ENCODE measurements around the gene DUOXA1.

DUOXA1 gene, protein sequence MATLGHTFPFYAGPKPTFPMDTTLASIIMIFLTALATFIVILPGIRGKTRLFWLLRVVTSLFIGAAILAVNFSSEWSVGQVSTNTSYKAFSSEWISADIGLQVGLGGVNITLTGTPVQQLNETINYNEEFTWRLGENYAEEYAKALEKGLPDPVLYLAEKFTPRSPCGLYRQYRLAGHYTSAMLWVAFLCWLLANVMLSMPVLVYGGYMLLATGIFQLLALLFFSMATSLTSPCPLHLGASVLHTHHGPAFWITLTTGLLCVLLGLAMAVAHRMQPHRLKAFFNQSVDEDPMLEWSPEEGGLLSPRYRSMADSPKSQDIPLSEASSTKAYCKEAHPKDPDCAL

DNA sequence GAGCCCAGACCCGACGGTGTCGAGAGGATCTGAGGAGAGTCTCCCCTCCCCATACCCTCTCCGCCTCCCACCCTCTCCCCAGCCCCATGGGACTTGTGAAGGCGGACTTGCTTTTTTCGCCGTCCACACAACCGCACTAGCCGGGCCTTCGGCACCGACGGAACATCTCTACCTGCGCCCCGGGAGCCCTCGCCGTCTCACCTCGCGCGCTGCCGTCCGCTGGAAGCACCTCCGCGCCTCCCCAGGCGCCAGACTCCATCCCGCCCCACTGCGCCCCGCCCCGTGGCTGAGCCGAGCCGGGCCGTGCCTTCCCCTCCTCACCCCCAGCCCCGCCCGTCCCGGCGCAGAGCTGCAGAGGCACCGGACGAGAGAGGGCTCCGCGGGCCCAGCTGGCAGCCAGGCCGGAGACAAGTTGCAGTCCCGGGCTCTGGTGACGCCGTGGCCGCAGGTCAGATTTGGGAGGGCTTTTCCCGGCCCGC, at the start of gene DUOXA1, which contains the start of gene DUOX1:
DUOXA1 (minus strand) TSS at position 229 of the 479 bp plus-strand sequence. CDS start 6,865 bp downstream, outside the sequence.
DUOX1 (plus strand) TSS at position 344 of the 479 bp plus-strand sequence. CDS start 1,973 bp downstream, outside the sequence.
- no peak for DNase-seq

DNA sequence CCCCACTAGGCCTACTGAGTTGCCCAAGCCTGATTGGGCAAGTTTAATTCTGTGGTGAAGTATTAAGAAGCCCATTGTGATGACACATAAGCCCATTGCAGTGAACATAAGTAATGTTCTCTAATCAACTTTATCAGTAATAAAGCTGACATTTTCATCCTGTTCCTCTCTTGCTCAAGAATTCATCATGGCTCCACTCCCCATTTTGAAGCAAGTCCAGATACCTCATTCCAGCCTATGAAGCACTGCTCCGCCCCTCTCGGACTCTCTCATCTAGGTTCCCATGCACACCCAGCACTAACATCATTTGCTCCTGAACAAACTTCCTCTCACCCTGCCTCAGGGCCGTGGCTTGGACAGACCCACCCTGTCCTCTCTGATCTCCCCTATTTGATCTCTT, 47.6 kb upstream of the DUOXA1 start:
- no peak for DNase-seq

DNA sequence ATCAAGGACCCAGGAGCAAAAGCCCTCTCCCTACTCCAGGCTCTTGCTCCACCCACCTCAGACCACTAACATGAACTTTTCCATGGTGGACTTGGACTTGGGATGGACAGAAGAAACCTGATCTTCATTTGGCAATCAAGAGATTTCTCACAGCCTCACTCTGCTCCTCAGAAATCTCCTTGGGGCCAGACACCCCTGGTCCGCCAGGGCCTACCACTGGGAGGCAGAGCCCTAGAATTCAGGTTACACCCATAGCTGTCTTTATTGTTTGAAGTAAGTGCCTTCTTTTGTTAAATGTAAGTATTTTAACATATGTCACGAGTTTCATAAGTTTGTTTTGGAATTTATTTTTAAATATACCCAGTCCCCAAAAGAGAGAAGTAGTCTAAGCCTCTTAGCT, 44.9 kb upstream of the DUOXA1 start:
- DNase-seq = no peak

DNA sequence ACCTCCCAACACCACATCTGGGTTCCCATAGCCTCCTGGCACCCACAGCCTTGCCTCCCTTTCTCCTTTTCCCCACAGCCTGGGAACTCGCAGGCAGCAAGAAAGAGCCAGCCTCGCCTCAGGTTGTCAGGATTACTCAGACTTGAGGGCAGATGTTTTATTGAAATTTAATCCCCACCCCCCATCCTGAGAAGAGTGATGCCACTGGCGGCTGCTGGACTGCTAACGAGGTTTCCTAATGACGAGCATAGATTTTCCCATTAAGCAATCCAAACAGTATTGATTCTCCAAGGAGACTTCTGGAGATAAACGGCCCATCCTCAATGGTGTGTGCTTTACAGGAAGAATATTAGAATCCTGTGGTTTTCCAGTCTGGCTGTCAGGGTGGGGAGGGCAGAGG, 44.4 kb upstream of the DUOXA1 start:
- DNase-seq = peak; percentile 90

DNA sequence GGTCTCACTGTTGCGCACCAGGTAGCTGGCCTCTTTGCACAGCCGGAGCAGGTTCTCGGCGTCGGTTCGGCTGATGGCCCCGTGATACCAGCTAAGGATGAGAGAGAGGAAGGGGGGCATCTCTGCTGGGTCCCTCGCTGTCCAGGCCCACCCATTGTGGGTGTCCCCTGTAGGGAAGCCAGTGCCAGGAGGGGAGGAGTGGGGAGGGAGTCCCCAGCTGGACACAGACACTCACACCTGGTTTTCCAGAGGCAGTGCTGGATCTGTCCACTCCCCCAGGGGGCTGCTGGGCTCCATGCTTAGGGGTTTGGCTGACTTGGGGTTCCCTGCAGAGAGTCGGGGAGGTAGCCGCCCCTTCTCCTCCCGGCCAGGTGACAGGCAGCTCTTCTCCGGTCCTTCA, 42.2 kb upstream of the DUOXA1 start:
- DNase-seq = no peak

DNA sequence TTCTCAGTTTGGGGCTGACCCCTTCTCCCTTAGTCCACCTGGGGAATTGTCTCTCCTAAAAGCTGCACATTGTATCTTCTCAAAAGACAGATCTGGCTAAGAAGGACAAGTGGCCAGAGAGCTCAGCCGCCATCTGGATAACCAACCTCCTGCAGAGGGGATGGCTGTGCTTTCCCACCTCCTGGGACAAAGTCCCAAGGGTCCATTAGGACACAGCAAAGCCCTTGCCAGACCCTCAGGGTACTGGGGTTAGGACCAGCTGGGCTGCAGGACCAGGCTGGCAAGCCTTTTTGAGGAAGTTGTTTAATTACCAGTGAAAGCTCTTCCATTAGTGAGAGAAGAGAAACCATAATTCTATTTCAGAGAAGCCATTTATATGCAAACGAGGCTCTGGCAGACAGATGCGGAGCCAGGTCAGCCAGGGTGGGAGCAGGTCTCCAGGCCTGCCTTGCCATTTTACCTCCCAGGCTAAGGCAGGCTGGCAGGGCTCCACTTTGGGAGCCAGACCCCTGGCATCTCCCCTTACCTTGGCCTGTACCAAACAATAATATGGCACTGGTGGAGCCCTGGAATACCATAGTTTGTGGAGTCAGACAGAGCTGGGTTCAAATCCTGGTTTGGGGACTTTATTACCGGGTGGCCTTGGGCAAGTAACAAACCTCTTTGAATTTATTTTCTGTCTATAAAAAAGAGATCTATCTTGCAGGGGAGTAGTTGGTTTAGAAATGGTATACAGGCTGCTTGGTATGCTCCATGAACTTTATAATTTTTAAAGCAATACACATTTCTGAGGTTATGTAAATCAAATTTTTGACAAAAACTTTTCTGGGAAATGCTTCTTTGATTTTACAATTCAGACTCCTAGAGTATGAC, 40.2 kb upstream of the DUOXA1 start:
- no peak for DNase-seq

DNA sequence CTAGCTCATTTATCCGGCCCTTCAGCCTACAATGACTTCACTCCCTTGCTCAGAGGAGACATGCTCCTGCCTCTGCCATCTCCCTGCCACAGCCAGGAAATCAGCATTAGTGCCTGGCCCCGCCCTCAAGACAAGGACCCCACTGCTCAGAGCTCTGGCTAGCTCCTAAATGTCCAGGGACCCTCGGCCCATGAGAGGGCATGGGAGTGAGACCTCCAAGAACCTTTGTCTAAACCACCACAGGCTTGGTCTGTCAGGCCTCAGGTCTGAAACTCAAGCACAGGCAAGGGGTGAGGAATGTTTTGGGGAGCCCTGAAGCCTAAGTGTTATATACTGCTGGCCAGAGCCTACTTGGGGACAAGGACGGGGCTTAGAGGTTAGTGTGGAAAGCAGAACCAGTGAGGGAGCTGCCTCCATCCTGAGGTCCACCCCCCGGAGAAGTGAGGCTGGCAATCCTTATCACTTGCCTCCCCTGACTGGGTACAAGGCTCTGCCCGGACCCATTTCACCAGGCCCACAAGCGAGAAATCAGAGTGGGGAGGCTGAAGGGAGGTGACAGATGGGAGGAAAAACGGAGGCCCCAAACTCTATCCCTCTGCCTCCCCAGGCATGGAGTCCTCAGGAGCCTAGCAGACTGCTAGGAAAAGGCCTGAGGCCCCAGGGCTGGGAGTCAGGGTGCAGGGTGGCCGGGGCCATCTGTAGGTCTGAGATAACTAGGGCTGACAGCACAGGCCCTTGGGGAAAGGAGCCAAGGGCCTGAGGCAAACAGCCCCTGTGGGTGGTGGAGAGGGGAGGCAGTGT, 39.3 kb upstream of the DUOXA1 start:
- no peak for DNase-seq

DNA sequence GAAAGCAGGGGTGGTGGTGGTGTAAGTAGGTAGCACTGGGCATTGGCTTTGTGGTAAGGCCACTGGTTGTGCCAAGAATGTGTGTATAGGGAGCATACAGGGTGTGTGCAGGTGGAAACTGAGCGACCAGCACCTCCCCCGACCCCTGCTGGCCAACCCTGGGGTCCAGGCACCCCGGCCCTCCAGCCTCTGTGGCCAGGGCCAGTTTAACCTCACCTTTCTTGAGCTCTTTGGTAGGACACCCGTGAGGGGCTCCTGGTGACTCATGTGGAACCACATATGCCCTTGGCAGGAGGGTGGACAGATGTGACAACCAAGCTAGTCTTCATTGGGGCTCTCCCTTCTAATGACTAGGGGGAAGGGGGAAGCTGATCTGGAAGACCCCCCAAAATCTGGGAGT, 38.6 kb upstream of the DUOXA1 start:
- DNase-seq = no peak

DNA sequence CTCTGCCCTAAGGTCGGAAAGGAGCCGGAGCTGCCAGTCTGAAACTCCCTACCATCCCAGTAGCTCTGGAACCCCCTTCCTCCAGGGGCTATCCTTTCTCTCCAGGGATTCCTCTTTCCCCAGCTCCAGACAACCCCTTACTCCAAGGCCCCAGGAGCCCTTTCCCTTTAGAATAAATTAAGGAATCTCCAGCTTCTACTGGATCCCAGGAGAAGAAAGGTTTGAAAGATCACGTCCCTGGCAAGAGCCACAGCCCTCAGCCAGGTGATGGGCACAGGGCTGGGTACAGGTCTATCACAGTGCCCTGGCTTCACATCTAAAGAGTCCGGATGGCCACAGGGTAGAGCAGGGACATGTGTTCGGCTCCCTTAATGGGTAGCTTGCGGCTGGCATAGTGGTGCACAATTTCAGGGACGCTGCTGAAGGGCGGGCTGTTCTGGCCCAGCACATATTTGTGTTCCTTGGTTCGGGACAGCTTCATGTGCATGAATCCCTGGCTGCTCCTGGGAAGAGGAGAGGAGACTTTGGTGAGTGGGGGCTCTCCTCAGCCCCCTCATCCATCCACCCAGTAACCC, 38.0 kb upstream of the DUOXA1 start:
- DNase-seq = no peak

DNA sequence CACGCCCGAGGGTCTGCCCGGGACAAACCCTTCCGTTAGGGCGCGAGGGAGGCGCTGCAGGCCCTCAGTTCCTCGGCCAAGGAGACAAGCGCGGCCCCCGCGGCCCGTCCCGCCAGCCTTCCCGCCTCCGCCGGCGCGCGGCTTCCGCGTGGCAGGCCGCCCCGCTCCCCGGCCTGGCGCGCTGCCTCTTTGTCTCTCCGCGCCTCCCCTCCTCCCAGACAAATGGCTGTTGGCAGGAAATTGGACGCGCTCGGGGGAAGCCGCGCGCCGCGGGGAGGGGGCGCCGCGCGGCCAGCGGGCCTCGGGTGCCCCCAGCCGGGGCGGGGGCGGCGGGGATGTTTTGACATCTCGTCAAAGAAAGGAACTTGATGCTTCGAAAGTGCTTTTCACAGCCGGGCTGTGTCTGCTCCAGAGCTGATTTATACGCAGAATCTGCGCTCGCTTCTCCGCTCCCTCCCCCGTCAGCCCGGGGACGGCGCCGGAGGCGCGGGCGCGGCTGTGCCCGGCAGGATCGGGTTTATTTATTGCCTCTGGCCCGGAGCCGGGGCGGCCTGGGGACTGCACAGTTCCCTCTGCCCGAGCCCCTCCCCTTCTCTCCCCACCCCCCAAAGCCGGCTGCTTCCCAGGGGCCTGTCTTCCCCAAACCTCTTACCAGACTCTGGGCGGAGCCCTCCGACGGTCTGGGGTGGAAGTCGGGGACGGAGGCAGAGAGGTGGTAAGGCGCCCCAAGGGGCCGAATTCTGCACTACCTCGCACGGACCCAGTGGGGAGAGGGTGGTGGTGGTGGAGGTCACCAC, 37.4 kb upstream of the DUOXA1 start:
- DNase-seq = peak; percentile 88

DNA sequence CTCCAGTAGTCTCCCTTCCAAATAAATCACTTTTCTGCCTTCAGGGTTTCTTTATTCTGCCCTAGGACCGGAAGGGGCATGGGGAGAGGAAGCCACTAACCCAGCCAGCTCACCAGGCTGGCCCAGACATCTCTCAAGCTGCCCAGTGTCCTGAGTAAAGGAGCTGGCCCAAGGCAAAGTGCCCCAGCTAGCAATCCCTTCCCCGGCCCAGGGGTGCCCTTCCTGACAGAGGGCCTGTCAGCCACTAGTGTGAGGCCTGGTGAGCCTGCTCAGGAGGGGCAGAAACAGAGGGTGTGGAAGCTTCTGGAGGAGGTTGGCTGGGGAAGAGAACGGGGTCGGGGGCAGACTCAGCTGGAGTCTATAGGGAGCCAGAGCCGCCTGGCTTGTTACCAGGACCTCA, 35.9 kb upstream of the DUOXA1 start:
- no peak for DNase-seq

DNA sequence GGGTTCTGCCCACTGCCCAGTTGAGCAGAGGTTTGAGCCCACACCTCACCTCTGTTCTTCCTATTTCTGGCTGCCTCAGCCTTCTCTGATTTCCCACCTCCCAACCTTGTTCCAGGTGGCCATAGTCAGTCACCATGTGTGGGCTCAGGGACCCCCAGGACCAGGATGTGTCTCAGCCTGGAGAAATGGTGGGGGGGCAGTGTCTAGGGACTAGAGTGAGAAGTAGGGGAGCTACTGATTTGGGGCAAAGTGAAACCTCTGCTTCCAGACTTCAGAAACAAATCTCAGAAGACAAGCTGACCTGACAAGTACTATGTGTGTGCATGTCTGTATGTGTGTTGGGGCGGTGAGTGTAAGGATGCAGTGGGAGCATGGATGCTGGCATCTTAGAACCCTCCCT, 35.2 kb upstream of the DUOXA1 start:
- no peak for DNase-seq

DNA sequence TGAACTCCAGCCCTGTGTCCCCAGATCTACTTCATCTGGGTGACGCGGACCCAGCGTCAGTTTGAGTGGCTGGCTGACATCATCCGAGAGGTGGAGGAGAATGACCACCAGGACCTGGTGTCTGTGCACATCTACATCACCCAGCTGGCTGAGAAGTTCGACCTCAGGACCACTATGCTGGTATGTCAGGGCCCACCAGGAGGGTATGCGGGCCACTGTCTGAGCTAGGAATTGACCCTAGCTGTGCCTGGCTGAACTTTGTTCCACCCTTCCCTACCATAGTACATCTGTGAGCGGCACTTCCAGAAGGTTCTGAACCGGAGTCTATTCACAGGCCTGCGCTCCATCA, 33.8 kb upstream of the DUOXA1 start:
- DNase-seq = no peak

DNA sequence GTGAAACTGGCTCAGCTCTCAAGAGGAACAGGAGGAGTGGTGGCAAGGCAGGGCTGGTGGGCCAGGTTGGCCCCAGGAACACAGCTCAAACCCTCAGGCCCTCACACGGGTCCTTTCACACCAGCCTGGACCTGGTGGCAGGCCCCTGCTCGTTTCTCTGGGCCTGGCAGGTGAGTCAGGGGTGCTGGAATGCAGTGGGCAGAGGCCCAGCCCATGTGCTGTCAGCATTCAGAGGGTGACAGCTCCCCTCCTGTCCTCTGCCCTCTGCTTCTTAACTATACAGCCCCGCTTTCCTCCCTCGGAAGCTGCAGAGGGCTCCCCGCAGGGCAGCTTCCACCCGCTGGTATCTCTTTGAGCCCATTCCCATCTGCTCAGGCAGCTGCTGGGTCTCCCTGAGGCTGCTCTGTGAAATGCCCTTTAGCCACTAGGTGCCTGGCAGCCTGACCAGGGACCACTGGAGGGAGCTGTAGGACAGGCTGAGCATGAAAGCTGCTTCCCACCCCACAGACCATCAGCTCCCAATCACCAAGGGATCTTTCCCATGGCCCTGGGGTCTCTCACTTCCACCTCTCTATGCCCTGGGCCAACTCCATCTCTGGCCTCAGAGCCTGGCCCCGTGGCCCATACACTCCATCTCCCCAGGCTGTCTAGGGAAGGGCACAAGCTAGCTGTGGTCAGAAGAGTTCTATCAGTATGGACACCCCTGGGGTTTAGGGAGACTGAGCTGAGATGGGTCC, 33.3 kb upstream of the DUOXA1 start:
- peak; percentile 87 for DNase-seq

DNA sequence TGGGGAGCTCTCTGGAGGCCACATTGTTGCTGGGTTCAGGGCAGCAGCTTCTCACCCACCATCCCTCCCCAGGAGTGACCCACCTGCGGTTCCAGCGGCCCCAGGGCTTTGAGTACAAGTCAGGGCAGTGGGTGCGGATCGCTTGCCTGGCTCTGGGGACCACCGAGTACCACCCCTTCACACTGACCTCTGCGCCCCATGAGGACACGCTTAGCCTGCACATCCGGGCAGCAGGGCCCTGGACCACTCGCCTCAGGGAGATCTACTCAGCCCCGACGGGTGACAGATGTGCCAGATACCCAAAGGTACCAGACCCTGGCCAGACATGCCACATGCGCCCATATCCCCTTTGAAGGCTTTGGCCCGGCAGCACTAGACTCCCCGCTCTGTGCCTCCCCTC, 32.0 kb upstream of the DUOXA1 start:
- no peak for DNase-seq

DNA sequence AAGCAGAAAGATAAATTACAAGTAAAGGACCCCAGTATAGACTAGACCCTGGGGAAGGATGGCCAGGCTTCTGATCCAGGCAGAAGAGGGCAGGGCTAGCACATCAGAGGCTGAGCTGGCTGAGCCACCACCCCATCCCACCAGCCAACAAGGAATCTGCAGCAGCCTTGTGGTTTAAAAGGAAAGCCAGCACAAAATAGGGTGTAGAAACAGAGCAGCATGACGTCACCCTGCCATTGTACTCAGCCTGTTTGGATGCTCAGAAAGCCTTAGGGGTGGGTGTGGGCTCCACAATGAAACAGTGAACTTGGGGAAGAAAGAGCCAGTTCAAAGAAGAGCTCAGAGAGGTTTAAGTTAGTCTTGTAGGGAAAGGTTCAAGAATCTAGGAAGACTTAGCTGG, 28.3 kb upstream of the DUOXA1 start:
- no peak for DNase-seq

DNA sequence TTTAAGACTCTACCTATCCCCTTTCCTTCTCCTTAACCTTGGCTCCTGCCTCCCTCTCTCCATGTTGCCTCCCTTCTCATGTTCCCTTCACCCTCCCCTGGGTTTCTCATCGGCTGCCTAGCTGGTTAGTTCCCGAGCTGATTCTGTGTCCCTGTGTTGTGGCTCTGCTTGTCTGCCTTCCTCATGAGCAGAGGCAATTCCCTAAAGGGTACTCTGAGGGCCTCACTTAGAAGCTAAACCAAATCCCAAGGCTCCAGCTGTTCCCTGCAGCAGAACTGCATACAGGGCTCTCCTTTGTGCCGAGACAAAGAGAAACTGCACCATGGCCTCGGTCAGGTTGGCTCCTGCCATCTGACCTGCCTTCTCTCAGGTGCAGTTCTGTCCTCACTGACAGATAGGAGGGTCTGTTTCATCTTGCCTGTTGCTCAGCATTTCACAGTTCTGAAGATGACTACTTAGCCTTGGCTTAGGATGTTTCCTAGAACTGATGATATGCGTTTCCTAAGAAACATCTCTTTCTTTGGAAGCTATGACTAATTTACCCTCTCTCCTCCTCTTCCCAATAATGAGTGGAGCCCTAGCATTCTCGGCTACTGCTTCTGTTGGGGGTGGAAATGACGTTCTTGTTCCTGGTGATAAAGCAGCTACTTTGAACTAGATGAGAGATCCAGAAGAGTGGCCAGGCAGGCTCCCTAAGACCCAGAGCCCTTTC, 27.2 kb upstream of the DUOXA1 start:
- peak; percentile 77 for DNase-seq

DNA sequence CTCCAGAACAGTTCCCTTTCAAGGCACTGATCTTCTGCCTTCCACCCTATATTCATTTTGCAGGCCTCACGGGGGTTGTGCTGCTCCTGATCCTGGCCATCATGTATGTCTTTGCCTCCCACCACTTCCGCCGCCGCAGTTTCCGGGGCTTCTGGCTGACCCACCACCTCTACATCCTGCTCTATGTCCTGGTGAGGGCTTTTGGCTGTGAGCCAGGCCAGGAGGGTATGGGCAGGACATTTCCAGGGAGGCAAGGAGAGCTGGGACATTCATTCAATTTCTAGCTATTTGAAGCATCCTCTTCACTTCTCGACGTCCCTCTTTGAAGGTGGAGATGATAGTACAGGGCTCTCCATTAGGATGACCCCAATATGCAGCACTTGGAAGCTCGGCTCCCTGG, 26.1 kb upstream of the DUOXA1 start:
- DNase-seq = no peak

DNA sequence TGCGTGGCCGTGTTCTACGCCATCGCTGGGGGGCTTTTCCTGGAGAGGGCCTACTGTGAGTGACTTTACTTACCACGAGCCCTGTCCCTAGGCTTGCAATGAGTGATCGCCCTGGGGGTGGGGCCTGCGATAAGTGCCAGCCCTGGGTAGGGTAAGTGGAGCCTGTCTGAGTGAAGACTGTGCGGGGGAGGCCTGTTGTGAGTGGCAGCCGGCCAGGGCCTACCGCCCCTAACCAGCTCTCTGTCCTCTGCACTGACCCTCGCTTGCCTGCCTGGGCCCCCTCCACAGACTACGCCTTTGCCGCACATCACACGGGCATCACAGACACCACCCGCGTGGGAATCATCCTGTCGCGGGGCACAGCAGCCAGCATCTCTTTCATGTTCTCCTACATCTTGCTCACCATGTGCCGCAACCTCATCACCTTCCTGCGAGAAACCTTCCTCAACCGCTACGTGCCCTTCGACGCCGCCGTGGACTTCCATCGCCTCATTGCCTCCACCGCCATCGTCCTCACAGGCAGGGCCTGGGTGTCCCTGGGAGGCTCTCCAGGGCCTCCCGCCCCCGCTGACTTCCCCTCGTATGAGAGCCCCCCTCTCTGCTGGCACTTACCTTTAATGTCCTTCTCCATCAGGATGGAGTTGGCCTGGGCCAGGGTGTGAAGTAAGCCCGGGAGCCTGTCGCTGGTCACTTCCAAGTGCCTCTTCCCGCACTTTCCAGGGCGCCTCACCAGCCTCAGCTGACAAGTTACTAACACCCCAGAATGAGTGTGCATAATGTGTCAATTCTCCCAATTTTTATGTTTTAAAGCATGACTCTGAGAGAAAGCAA, 22.5 kb upstream of the DUOXA1 start:
- DNase-seq = no peak

DNA sequence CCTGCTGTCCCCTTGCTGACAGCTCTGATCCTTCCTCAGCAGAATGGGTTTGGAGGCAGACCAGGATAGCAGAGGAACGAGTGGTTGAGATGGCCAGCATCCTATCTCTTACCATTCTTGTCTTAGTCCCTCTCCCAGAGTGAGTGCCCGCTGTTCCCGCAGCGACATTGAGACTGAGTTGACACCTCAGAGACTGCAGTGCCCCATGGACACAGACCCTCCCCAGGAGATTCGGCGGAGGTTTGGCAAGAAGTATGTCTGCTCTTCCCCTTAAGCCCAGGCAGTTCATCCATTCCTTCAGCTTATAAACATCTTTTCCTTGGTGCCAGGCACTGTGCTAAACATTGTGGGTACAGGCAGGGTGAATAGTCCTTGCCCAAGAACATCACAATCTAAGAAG, 21.3 kb upstream of the DUOXA1 start:
- DNase-seq = no peak

Measured in NCI-H2171 treated with DMSO at 0.1 percent for 48 hours (cell line).